HL-60 (cell line): ENCODE data around the gene VWA8.

Experiments used
- DNase-seq, 2 experiments: peaks; one replicate each; pipeline ENCODE4 v3.0.0-alpha.2; 2010 to 2020; ENCODE audit warnings: low read depth in 1 of 2, low spot score in 1 of 2
- H3K27ac ChIP-seq: fragments of 250-450 bp; sonication (Bioruptor Pico); replicated peaks from 2 replicates; pipeline ENCODE4 v1.5.1; 2020; ENCODE audit warnings: mild to moderate bottlenecking, moderate library complexity
- H3K27me3 ChIP-seq: fragments of 250-450 bp; sonication (Bioruptor Pico); 2 replicates; pipeline ENCODE4 v1.5.1; 2021; ENCODE audit warnings: mild to moderate bottlenecking, moderate library complexity; ENCODE audit not compliant: insufficient read depth, poor library complexity, severe bottlenecking
- H3K4me3 ChIP-seq: replicated peaks from 2 replicates; pipeline ENCODE4 v1.5.1; 2011; ENCODE audit warnings: mild to moderate bottlenecking, control low read depth, low read length; ENCODE audit not compliant: insufficient read depth
- CTCF ChIP-seq: IDR thresholded peaks from one replicate; pipeline ENCODE4 v1.5.1; 2011; ENCODE audit warnings: low read length, control low read depth, inconsistent platforms; ENCODE audit not compliant: insufficient read depth
- GABPA ChIP-seq: IDR thresholded peaks from 2 replicates; pipeline ENCODE4 v1.6.1; 2012; ENCODE audit warnings: low read depth
- POLR2AphosphoS5 ChIP-seq: IDR thresholded peaks from 2 replicates; pipeline ENCODE4 v1.6.1; 2012; ENCODE audit warnings: low read depth
- SPI1 ChIP-seq: IDR thresholded peaks from 2 replicates; pipeline ENCODE4 v1.6.1; 2012; ENCODE audit warnings: low read depth, mild to moderate bottlenecking, borderline replicate concordance
- TF ChIP-seq, protein P1 (sequence below): IDR thresholded peaks from 2 replicates; pipeline ENCODE4 v1.6.1; 2012; ENCODE audit warnings: low read depth; ENCODE audit not compliant: insufficient replicate concordance

Gene VWA8

GRCh38 chr13:41994696-41995095 lies 33.8 kb upstream of the VWA8 start:
- Histone ChIP-seq H3K27ac (no peak overlapping the region), H3K4me3 (no peak overlapping the region), H3K27me3 (no peaks in the 10 kb centered on the region)
- TF ChIP-seq GABPA (no peak), CTCF (no peak), POLR2AphosphoS5 (no peak), SPI1 (no peak)
- TF ChIP-seq, protein P1, sequence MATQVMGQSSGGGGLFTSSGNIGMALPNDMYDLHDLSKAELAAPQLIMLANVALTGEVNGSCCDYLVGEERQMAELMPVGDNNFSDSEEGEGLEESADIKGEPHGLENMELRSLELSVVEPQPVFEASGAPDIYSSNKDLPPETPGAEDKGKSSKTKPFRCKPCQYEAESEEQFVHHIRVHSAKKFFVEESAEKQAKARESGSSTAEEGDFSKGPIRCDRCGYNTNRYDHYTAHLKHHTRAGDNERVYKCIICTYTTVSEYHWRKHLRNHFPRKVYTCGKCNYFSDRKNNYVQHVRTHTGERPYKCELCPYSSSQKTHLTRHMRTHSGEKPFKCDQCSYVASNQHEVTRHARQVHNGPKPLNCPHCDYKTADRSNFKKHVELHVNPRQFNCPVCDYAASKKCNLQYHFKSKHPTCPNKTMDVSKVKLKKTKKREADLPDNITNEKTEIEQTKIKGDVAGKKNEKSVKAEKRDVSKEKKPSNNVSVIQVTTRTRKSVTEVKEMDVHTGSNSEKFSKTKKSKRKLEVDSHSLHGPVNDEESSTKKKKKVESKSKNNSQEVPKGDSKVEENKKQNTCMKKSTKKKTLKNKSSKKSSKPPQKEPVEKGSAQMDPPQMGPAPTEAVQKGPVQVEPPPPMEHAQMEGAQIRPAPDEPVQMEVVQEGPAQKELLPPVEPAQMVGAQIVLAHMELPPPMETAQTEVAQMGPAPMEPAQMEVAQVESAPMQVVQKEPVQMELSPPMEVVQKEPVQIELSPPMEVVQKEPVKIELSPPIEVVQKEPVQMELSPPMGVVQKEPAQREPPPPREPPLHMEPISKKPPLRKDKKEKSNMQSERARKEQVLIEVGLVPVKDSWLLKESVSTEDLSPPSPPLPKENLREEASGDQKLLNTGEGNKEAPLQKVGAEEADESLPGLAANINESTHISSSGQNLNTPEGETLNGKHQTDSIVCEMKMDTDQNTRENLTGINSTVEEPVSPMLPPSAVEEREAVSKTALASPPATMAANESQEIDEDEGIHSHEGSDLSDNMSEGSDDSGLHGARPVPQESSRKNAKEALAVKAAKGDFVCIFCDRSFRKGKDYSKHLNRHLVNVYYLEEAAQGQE = no peak
- DNase-seq = no peak

- Histone ChIP-seq H3K27me3 (no peaks in the 10 kb centered on the region), H3K27ac (no peak overlapping the region), H3K4me3 (no peak overlapping the region)
- DNase-seq = no peak
- TF ChIP-seq, protein P1 = no peak
- TF ChIP-seq GABPA (no peak), CTCF (no peak), POLR2AphosphoS5 (no peak), SPI1 (no peak)
Observed at GRCh38 chr13:41991936-41992335, 31.0 kb upstream of the VWA8 start.

GRCh38 chr13:41988244-41988643 lies 27.3 kb upstream of the VWA8 start:
- H3K27me3 ChIP-seq = no peaks in the 10 kb centered on the region
- DNase-seq = no peak
- H3K27ac ChIP-seq = no peak overlapping the region
- no peak overlapping the region for H3K4me3 ChIP-seq
- TF ChIP-seq CTCF = no peak
- TF ChIP-seq POLR2AphosphoS5 = no peak
- no peak for TF ChIP-seq GABPA
- TF ChIP-seq, protein P1 = no peak
- no peak for TF ChIP-seq SPI1
